MM.1S (cell line): Measurements from ENCODE around the gene RBBP5.

Experiments used
- CTCF ChIP-seq: fragments of 300-600 bp; sonication (generic); IDR thresholded peaks from 2 replicates; pipeline ENCODE4 v1.5.1; 2016; ENCODE audit warnings: antibody characterized with exemption, low read length, mixed read lengths
- EZH2 ChIP-seq: fragments of 300-600 bp; sonication (generic); optimal IDR thresholded peaks from 2 replicates; pipeline ENCODE3; 2017; ENCODE audit warnings: low read depth, mild to moderate bottlenecking, antibody characterized with exemption, low read length, mixed read lengths
- EZH2phosphoT487 ChIP-seq: fragments of 300-600 bp; sonication (generic); IDR thresholded peaks from 2 replicates; pipeline ENCODE4 v1.6.1; 2018; ENCODE audit warnings: antibody characterized with exemption, low read length

- TF ChIP-seq CTCF: no peak
- no peak for TF ChIP-seq EZH2phosphoT487
- no peak for TF ChIP-seq EZH2
Measured at GRCh38 chr1:205082431-205082830, 39.3 kb downstream of the RBBP5 start.
